Erythroblast (primary cell): ENCODE data around the gene BLVRB.

ENCODE experiments used
- GATA1 ChIP-seq: IDR thresholded peaks from 2 replicates; pipeline ENCODE4 v1.6.1; 2011; ENCODE audit warnings: low read depth, mild to moderate bottlenecking, control low read depth, low read length, moderate library complexity
- POLR2A ChIP-seq: IDR thresholded peaks from 2 replicates; pipeline ENCODE4 v1.6.1; 2011; ENCODE audit warnings: mild to moderate bottlenecking, low read length

- TF ChIP-seq GATA1 (no peak), POLR2A (peak; percentile 22)
Observed at GRCh38 chr19:40461669-40462221, 3.8 kb downstream of the BLVRB start.
